GM12878 (cell line): ENCODE results near the gene CHL1. TPM values are rescaled to one million over a fixed set of nuclear protein-coding genes. Genes with fewer than 3 reads are reported as not detected.

Source experiments
- ATAC-seq: fragments of 200-7000 bp; cut with Tn5 transposase; 3 replicates; pipeline ENCODE4 v1.9.1; 2020; ENCODE audit warnings: mild to moderate bottlenecking, moderate library complexity
- BruUV-seq: library from RNA; stranded (reverse); fragments of 400-500 nt; replicated peaks from 2 replicates; lab custom pipeline; 2021; lab: Mats Ljungman, UMichigan
- CTCF ChIA-PET: fragments of 300-600 bp; sonication (Branson Sonifier 250); formaldehyde crosslinking; extraction: SDS; loops from one replicate; lab custom pipeline; 2021; ENCODE audit warnings: inconsistent platforms; lab: Yijun Ruan, JAX
- POLR2A ChIA-PET: fragments of 350-600 bp; formaldehyde crosslinking; extraction: SDS; loops from one replicate; lab custom pipeline; 2021; ENCODE audit warnings: inconsistent platforms; lab: Charles Lee
- RAD21 ChIA-PET: fragments of 300-600 bp; sonication (Branson Sonifier 250); formaldehyde crosslinking; loops from one replicate; lab custom pipeline; 2023; ENCODE audit warnings: antibody characterized with exemption; ENCODE audit not compliant: unreplicated experiment; lab: Charles Lee
- SMC1A ChIA-PET: fragments of 300-600 bp; sonication (Branson Sonifier 250); formaldehyde crosslinking; loops from one replicate; lab custom pipeline; 2023; ENCODE audit not compliant: unreplicated experiment, uncharacterized antibody; lab: Charles Lee
- DNase-seq: peaks from one replicate; pipeline ENCODE4 v3.0.0-alpha.2; 2011; ENCODE audit warnings: low read depth, low spot score
- FAIRE-seq: peaks from 3 replicates; lab custom pipeline; 2011; peaks lifted over from hg19 to GRCh38; lab: Jason Lieb, UNC
- H2AFZ ChIP-seq: 2 replicates; pipeline ENCODE4 v1.6.0; 2011; ENCODE audit warnings: low read depth, low read length, control low read depth; ENCODE audit not compliant: control insufficient read depth
- H3K27ac ChIP-seq: 2 replicates; pipeline ENCODE4 v1.5.1; 2011; ENCODE audit warnings: control low read depth; ENCODE audit not compliant: control insufficient read depth, insufficient read depth
- H3K27me3 ChIP-seq, 2 experiments: replicated peaks in 1 of 2; 2 replicates each; pipeline versions ENCODE4 v1.6.0 to v1.6.1; 2011; ENCODE audit warnings: low read length in 1 of 2; ENCODE audit not compliant: control insufficient read depth in 2 of 2, insufficient read depth in 2 of 2
- H3K36me3 ChIP-seq, 2 experiments: 2 replicates each; pipeline ENCODE4 v1.5.1; 2011; ENCODE audit warnings: low read length in 1 of 2; ENCODE audit not compliant: control insufficient read depth in 2 of 2, insufficient read depth in 2 of 2
- H3K4me1 ChIP-seq: 2 replicates; pipeline ENCODE4 v1.6.1; 2011; ENCODE audit warnings: mild to moderate bottlenecking, low read length, moderate library complexity, mixed read lengths; ENCODE audit not compliant: control insufficient read depth, insufficient read depth
- H3K4me2 ChIP-seq: 2 replicates; pipeline ENCODE4 v1.6.0; 2011; ENCODE audit warnings: control low read depth; ENCODE audit not compliant: control insufficient read depth, insufficient read depth
- H3K4me3 ChIP-seq: fragments of 200-600 bp; sonication (generic); 2 replicates; pipeline ENCODE4 v1.5.1; 2016
- H3K79me2 ChIP-seq: 2 replicates; pipeline ENCODE4 v1.6.0; 2011; ENCODE audit warnings: low read length; ENCODE audit not compliant: control insufficient read depth, insufficient read depth
- H3K9ac ChIP-seq: 2 replicates; pipeline ENCODE4 v1.8.0; 2011; ENCODE audit warnings: low read length, control low read depth, mixed read lengths; ENCODE audit not compliant: control insufficient read depth, insufficient read depth
- H3K9me3 ChIP-seq: replicated peaks from 3 replicates; pipeline ENCODE4 v1.5.1; 2011; ENCODE audit warnings: mild to moderate bottlenecking, low read length; ENCODE audit not compliant: control insufficient read depth, insufficient read depth
- H4K20me1 ChIP-seq: 2 replicates; pipeline ENCODE4 v1.6.0; 2011; ENCODE audit not compliant: control insufficient read depth, insufficient read depth
- ATF7 ChIP-seq: fragments of 450-650 bp; IDR thresholded peaks from 2 replicates; pipeline ENCODE4 v1.6.1; 2016; ENCODE audit warnings: low read depth, mild to moderate bottlenecking
- CREM ChIP-seq: IDR thresholded peaks from 2 replicates; pipeline ENCODE4 v1.6.1; 2014; ENCODE audit warnings: antibody characterized with exemption, low read depth
- PML ChIP-seq: IDR thresholded peaks from 2 replicates; pipeline ENCODE4 v1.6.1; 2012; ENCODE audit warnings: low read length, inconsistent platforms
- ZNF274 ChIP-seq: IDR thresholded peaks from one replicate; pipeline ENCODE4 v1.8.0; 2011; ENCODE audit not compliant: insufficient read length, insufficient read depth
- WGBS: methylation state at CpG from one replicate; pipeline ENCODE4 v1.1.6; 2016; ENCODE audit warnings: low lambda C conversion rate; ENCODE audit not compliant: insufficient replicate concordance, insufficient coverage; ENCODE audit errors: missing lambda C conversion rate; 5-methylcytosine and 5-hydroxymethylcytosine counted together
- in situ Hi-C: fragments of 300-500 bp; cut with MboI; formaldehyde crosslinking; loops from 9 replicates; pipeline ENCODE4 v1.14.3; 2018; ENCODE audit warnings: mixed read lengths
- intact Hi-C: fragments of 100-400 bp; cut with micrococcal nuclease; formaldehyde crosslinking; loops from one replicate; pipeline ENCODE4 v1.14.2; 2022; ENCODE audit not compliant: unreplicated experiment
- polyA plus RNA-seq, 11 experiments: library from polyadenylated mRNA; depleted of rRNA in 4 of 11; unstranded in 6 of 11; stranded (reverse) in 5 of 11; fragments of >200 nt; fragmentation: Nextera tagmentation in 4 of 11; fragmentation: Illumina TruSeq in 1 of 11; extraction: Ambion mirVana in 4 of 11; extraction: Trizol in 1 of 11; gene quantifications; 1 replicate in 1 of 11; 2 replicates in 10 of 11; pipeline versions ENCODE4 v1.2.1 to v1.2.3, GENCODE V29; 2011 to 2016; ENCODE audit warnings: inconsistent platforms in 2 of 11, missing spikeins in 2 of 11, low read depth in 1 of 11
- total RNA-seq, 4 experiments: library from RNA; depleted of rRNA in 3 of 4; stranded (reverse); fragments of >200 nt in 3 of 4; fragmentation: Illumina TruSeq in 1 of 4; extraction: Trizol in 1 of 4; gene quantifications; 2 replicates each; pipeline versions ENCODE4 v1.2.1 to v1.2.3, GENCODE V29; 2013 to 2021
- TF ChIP-seq, protein P1 (sequence below): IDR thresholded peaks from 2 replicates; pipeline ENCODE4 v1.6.1; 2012; ENCODE audit warnings: low read depth, low read length, improper control_type of control experiment
- TF ChIP-seq, protein P2 (sequence below): IDR thresholded peaks from 2 replicates; pipeline ENCODE4 v1.6.1; 2011; ENCODE audit warnings: low read depth, mild to moderate bottlenecking, low read length, moderate library complexity, borderline replicate concordance; ENCODE audit errors: extremely low read depth

The CHL1 gene
- total and polyA plus RNA-seq, 10 of the 15 experiments (the other 5 are each of a cell fraction or from before 2014, with no cell fraction given), result 0.71 to 30.4 (median 1.8) TPM

DNA sequence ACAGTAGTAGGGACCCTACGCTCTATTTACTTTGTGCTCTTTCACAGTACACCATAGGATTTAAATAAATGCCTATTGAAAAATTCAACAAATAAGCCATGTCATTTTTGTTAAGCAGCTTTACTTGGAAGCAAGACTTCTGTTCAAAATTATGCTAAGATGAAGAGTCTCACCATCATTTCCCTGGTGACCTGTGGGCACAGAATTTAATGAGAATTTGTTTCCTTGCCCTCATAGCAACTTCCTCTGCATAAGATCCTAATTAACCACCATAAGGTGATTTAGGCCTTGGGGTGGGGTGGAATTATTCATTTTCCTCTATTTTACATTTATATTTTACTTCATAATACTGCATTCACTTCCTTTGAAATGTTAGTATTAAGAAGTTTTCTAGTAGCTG is 70.5 kb downstream of the CHL1 start:
- in situ Hi-C loops, result no loop called here
- Histone ChIP-seq H3K79me2 (no peaks in the 10 kb centered on the region), H2AFZ (no peak overlapping the region), H4K20me1 (no peaks in the 10 kb centered on the region), H3K27me3 (no peaks in the 10 kb centered on the region), H3K27ac (no peak overlapping the region)
- no peak for ATAC-seq
- no peak for FAIRE-seq
- CTCF ChIA-PET, result interaction anchor here (6.8 kb wide), 1 partner anchor 86 kb away, joined by 43 read pairs; no protein-coding TSS in a partner anchor
- no peak for TF ChIP-seq ZNF274
- TF ChIP-seq, protein P1, sequence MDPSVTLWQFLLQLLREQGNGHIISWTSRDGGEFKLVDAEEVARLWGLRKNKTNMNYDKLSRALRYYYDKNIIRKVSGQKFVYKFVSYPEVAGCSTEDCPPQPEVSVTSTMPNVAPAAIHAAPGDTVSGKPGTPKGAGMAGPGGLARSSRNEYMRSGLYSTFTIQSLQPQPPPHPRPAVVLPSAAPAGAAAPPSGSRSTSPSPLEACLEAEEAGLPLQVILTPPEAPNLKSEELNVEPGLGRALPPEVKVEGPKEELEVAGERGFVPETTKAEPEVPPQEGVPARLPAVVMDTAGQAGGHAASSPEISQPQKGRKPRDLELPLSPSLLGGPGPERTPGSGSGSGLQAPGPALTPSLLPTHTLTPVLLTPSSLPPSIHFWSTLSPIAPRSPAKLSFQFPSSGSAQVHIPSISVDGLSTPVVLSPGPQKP, result no peak
- TF ChIP-seq, protein P2, sequence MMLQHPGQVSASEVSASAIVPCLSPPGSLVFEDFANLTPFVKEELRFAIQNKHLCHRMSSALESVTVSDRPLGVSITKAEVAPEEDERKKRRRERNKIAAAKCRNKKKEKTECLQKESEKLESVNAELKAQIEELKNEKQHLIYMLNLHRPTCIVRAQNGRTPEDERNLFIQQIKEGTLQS, result no peak
- no peak for TF ChIP-seq ATF7
- TF ChIP-seq CREM, result no peak
- no peak for TF ChIP-seq PML
- TF ChIP-seq, all 136 proteins: peak for 0
- no peak for DNase-seq
- H3K9ac ChIP-seq, result no peak overlapping the region
- H3K9me3 ChIP-seq, result no peaks in the 10 kb centered on the region
- intact Hi-C loops, result no loop called here
- H3K4me3 ChIP-seq, result no peak overlapping the region
- no peak overlapping the region for H3K4me2 ChIP-seq
- RAD21 ChIA-PET, result interaction anchor here (8.8 kb wide), 1 partner anchor 86 kb away, joined by 83 read pairs; no protein-coding TSS in a partner anchor
- 47% methylated on average over 1 of the region's 1 CpG for WGBS
- SMC1A ChIA-PET, result interaction anchor here (1.3 to 1.8 kb wide), 7 partner anchors 9 to 94 kb away, joined by 3 to 5 read pairs (median 3); no protein-coding TSS in a partner anchor
- no peaks in the 10 kb centered on the region for H3K4me1 ChIP-seq
- BruUV-seq, result no TSS peak
- POLR2A ChIA-PET, result no interaction called here
- H3K36me3 ChIP-seq, result no peaks in the 10 kb centered on the region
